A549 (cell line): ENCODE data around the gene HSD11B1. TPM values are rescaled to one million over a fixed set of nuclear protein-coding genes. Genes with fewer than 3 reads are reported as not detected.

Experiments
- ATAC-seq, 2 experiments: fragments of 200-7000 bp in 1 of 2; fragments of >200 bp in 1 of 2; cut with Nextera tagmentation in 1 of 2; cut with Tn5 transposase in 1 of 2; 3 replicates each; pipeline versions ENCODE4 v1.8.0 to v1.9.1; 2018 to 2020; ENCODE audit warnings: mild to moderate bottlenecking in 1 of 2, moderate library complexity in 1 of 2
- CTCF ChIA-PET: fragments of 300-600 bp; sonication (Branson Sonifier 250); formaldehyde crosslinking; extraction: SDS; loops from one replicate; lab custom pipeline; 2021; ENCODE audit warnings: antibody characterized with exemption, inconsistent platforms; lab: Yijun Ruan, JAX
- POLR2A ChIA-PET: fragments of 350-600 bp; formaldehyde crosslinking; extraction: SDS; loops from one replicate; lab custom pipeline; 2021; ENCODE audit warnings: antibody characterized with exemption, inconsistent platforms; lab: Yijun Ruan, JAX
- DNase-seq, 2 experiments: peaks; one replicate each; pipeline versions ENCODE4 v3.0.0 to v3.0.0-alpha.2; 2011 to 2016; ENCODE audit warnings: low read depth in 1 of 2, low spot score in 1 of 2
- FAIRE-seq: peaks from 2 replicates; lab custom pipeline; 2011; peaks lifted over from hg19 to GRCh38; lab: Jason Lieb, UNC
- H3K27ac ChIP-seq, 2 experiments: fragments of >200 bp; sonication (Bioruptor Twin); formaldehyde crosslinking; 3 replicates each; pipeline ENCODE4 v1.5.1; 2016 to 2017
- H3K4me1 ChIP-seq: fragments of >200 bp; sonication (Bioruptor Twin); formaldehyde crosslinking; 3 replicates; pipeline ENCODE4 v1.6.1; 2016
- H3K4me2 ChIP-seq: fragments of >200 bp; sonication (Bioruptor Twin); formaldehyde crosslinking; 3 replicates; pipeline ENCODE4 v1.6.1; 2016
- H3K4me3 ChIP-seq: fragments of >200 bp; sonication (Bioruptor Twin); formaldehyde crosslinking; 3 replicates; pipeline ENCODE4 v1.5.1; 2016
- H3K9me3 ChIP-seq: fragments of >200 bp; sonication (Bioruptor Twin); formaldehyde crosslinking; 3 replicates; pipeline ENCODE4 v1.6.1; 2016
- BCL3 ChIP-seq: fragments of >200 bp; sonication (Bioruptor Twin); formaldehyde crosslinking; IDR thresholded peaks from 3 replicates; pipeline ENCODE4 v1.6.1; 2016
- CBX2 ChIP-seq: fragments of 200-600 bp; sonication (generic); IDR thresholded peaks from 2 replicates; pipeline ENCODE4 v1.6.1; 2016; ENCODE audit warnings: low read depth, mild to moderate bottlenecking, borderline replicate concordance
- CEBPB ChIP-seq, 2 experiments: fragments of >200 bp in 1 of 2; sonication (Bioruptor Twin) in 1 of 2; formaldehyde crosslinking in 1 of 2; IDR thresholded peaks; 2 replicates each; pipeline ENCODE4 v1.6.1; 2012 to 2016
- E2F6 ChIP-seq: IDR thresholded peaks from 2 replicates; pipeline ENCODE4 v1.6.1; 2012; ENCODE audit warnings: low read depth, borderline replicate concordance
- EHMT2 ChIP-seq: fragments of 200-600 bp; sonication (generic); IDR thresholded peaks from 2 replicates; pipeline ENCODE4 v1.6.1; 2016; ENCODE audit warnings: antibody characterized with exemption, low read depth, mild to moderate bottlenecking, moderate library complexity
- EP300 ChIP-seq, 2 experiments: fragments of >200 bp; sonication (Bioruptor Twin); formaldehyde crosslinking; IDR thresholded peaks; 2 replicates in 1 of 2; 3 replicates in 1 of 2; pipeline ENCODE4 v1.6.1; 2016 to 2017
- FOSL2 ChIP-seq, 2 experiments: fragments of 450-650 bp in 1 of 2; fragments of >200 bp in 1 of 2; sonication (Bioruptor Twin) in 1 of 2; formaldehyde crosslinking; IDR thresholded peaks; 2 replicates each; pipeline versions ENCODE4 v1.5.0 to v1.6.1; 2016 to 2020; ENCODE audit warnings: mild to moderate bottlenecking in 1 of 2, moderate library complexity in 1 of 2
- FOXS1 ChIP-seq: fragments of 250-450 bp; sonication (Bioruptor Pico); IDR thresholded peaks from 2 replicates; pipeline ENCODE4 v1.5.0; 2020; ENCODE audit warnings: mild to moderate bottlenecking, moderate library complexity
- GATA3 ChIP-seq: IDR thresholded peaks from 2 replicates; pipeline ENCODE4 v1.6.1; 2012; ENCODE audit warnings: borderline replicate concordance
- HDAC2 ChIP-seq: fragments of 200-600 bp; sonication (generic); IDR thresholded peaks from 2 replicates; pipeline ENCODE4 v1.6.1; 2016
- HEYL ChIP-seq: fragments of 250-450 bp; sonication (Bioruptor Pico); IDR thresholded peaks from 2 replicates; pipeline ENCODE4 v1.8.0; 2021; ENCODE audit warnings: mild to moderate bottlenecking, moderate library complexity
- HMGXB4 ChIP-seq: fragments of 250-450 bp; sonication (Bioruptor Pico); IDR thresholded peaks from 2 replicates; pipeline ENCODE4 v1.5.0; 2021; ENCODE audit warnings: mild to moderate bottlenecking, moderate library complexity, borderline replicate concordance
- HOXA7 ChIP-seq: fragments of 250-450 bp; sonication (Bioruptor Pico); IDR thresholded peaks from 2 replicates; pipeline ENCODE4 v1.5.0; 2020; ENCODE audit warnings: mild to moderate bottlenecking, moderate library complexity
- HOXB13 ChIP-seq: fragments of 250-450 bp; sonication (Bioruptor Pico); IDR thresholded peaks from 2 replicates; pipeline ENCODE4 v1.5.0; 2020; ENCODE audit warnings: low read depth, mild to moderate bottlenecking, moderate library complexity
- KDM5A ChIP-seq: fragments of 200-600 bp; sonication (generic); IDR thresholded peaks from 2 replicates; pipeline ENCODE4 v1.6.1; 2016; ENCODE audit warnings: antibody characterized with exemption, mild to moderate bottlenecking
- MYC ChIP-seq: IDR thresholded peaks from 2 replicates; pipeline ENCODE4 v1.6.1; 2012; ENCODE audit warnings: mild to moderate bottlenecking, inconsistent platforms, low read length, improper control_type of control experiment, borderline replicate concordance
- NFE2L2 ChIP-seq: fragments of 150-350 bp; conservative IDR thresholded peaks from 2 replicates; pipeline ENCODE4 v1.6.1; 2014; ENCODE audit warnings: low read length
- NPAS2 ChIP-seq: fragments of 250-450 bp; sonication (Bioruptor Pico); IDR thresholded peaks from 2 replicates; pipeline ENCODE4 v1.8.0; 2022; ENCODE audit warnings: mild to moderate bottlenecking, moderate library complexity, borderline replicate concordance
- PHF8 ChIP-seq: fragments of 200-600 bp; sonication (generic); IDR thresholded peaks from 2 replicates; pipeline ENCODE4 v1.6.1; 2016; ENCODE audit warnings: low read depth, mild to moderate bottlenecking, antibody characterized with exemption, moderate library complexity, borderline replicate concordance
- POLR2A ChIP-seq: IDR thresholded peaks from 2 replicates; pipeline ENCODE4 v1.6.1; 2012; ENCODE audit warnings: mild to moderate bottlenecking, low read length
- RAD21 ChIP-seq, 2 experiments: fragments of >200 bp in 1 of 2; sonication (Bioruptor Twin) in 1 of 2; formaldehyde crosslinking in 1 of 2; IDR thresholded peaks in 1 of 2; conservative IDR thresholded peaks in 1 of 2; 2 replicates in 1 of 2; 3 replicates in 1 of 2; pipeline ENCODE4 v1.6.1; 2012 to 2018; ENCODE audit warnings: inconsistent platforms in 1 of 2
- REST ChIP-seq: fragments of 200-600 bp; sonication (generic); IDR thresholded peaks from 2 replicates; pipeline ENCODE4 v1.6.1; 2016; ENCODE audit warnings: antibody characterized with exemption, mild to moderate bottlenecking, moderate library complexity
- SMC3 ChIP-seq: fragments of >200 bp; sonication (Bioruptor Twin); formaldehyde crosslinking; IDR thresholded peaks from 3 replicates; pipeline ENCODE4 v1.6.1; 2018; ENCODE audit warnings: inconsistent platforms
- TP53 ChIP-seq: fragments of 250-450 bp; sonication (Bioruptor Pico); IDR thresholded peaks from 2 replicates; pipeline ENCODE4 v1.5.0; 2021; ENCODE audit warnings: mild to moderate bottlenecking, moderate library complexity
- USF2 ChIP-seq: fragments of 450-650 bp; IDR thresholded peaks from 2 replicates; pipeline ENCODE4 v1.6.1; 2014; ENCODE audit warnings: antibody characterized with exemption
- WGBS: methylation state at CpG from one replicate; pipeline ENCODE4 v1.1.6; 2017; ENCODE audit errors: missing lambda C conversion rate; 5-methylcytosine and 5-hydroxymethylcytosine counted together
- polyA plus RNA-seq, 4 experiments: library from polyadenylated mRNA; depleted of rRNA in 3 of 4; stranded (reverse); fragments of >200 nt; fragmentation: RNase III in 1 of 4; extraction: RNeasy Plus Mini Kit Qiagen cat#74134 plus additional on column Dnase treatment in 1 of 4; gene quantifications; 2 replicates in 3 of 4; 3 replicates in 1 of 4; pipeline ENCODE4 v1.2.3, GENCODE V29; 2011 to 2017

HSD11B1 gene
- polyA plus RNA-seq, 2 of the 4 experiments (the other 2 are of a cell fraction) = not detected

GRCh38 chr1:209723756-209724693 lies 19.4 kb downstream of the HSD11B1 start:
- no peaks in the 10 kb centered on the region for H3K9me3 ChIP-seq
- ChIA-PET POLR2A (no interaction called here), CTCF (interaction anchor here (0.7 to 2.1 kb wide), 7 partner anchors 10 to 587 kb away, joined by 3 to 9 read pairs (median 3); no protein-coding TSS in a partner anchor)
- no peak for FAIRE-seq
- H3K4me1 ChIP-seq = no peaks in the 10 kb centered on the region
- TF ChIP-seq EP300 (IDR thresholded peaks at IDR 0.05) (no peak), REST (no peak), FOSL2 (IDR thresholded peaks at IDR 0.05) (no peak), FOSL2 (CRISPR knock-in tag; IDR thresholded peaks at IDR 0.05) (no peak), USF2 (no peak), HOXA7 (CRISPR knock-in tag) (no peak), NFE2L2 (no peak), SMC3 (no peak), GATA3 (no peak), HMGXB4 (no peak)
- no peak overlapping the region for H3K4me3 ChIP-seq
- WGBS = 16% methylated on average over 3 of the region's 3 CpGs
- no peak overlapping the region for H3K27ac ChIP-seq
- no peak for DNase-seq
- ATAC-seq = no peak
- H3K4me2 ChIP-seq = no peak overlapping the region

GRCh38 chr1:209727286-209727685 lies 22.6 kb downstream of the HSD11B1 start:
- POLR2A ChIA-PET = no interaction called here
- FAIRE-seq = no peak
- no peak for ATAC-seq
- CTCF ChIA-PET = interaction anchor here (0.9 to 2.2 kb wide), 4 partner anchors 21 to 143 kb away, joined by 3 to 10 read pairs (median 6); partner anchors contain the start of gene CAMK1G
- H3K27ac ChIP-seq = no peak overlapping the region
- 18% methylated on average over 2 of the region's 2 CpGs for WGBS
- H3K4me2 ChIP-seq = no peak overlapping the region
- no peak for TF ChIP-seq POLR2A
- no peak for TF ChIP-seq TP53 (CRISPR knock-in tag)
- TF ChIP-seq MYC = no peak
- no peak for TF ChIP-seq HOXB13 (CRISPR knock-in tag)
- TF ChIP-seq RAD21 (conservative IDR thresholded peaks at IDR 0.05 in 1 of 2, IDR thresholded peaks at IDR 0.05 in 1 of 2) = no peak
- TF ChIP-seq HDAC2 = no peak
- no peak for TF ChIP-seq EHMT2
- no peak for TF ChIP-seq KDM5A
- TF ChIP-seq E2F6 = no peak
- TF ChIP-seq BCL3 = no peak
- no peak for TF ChIP-seq CBX2
- no peak for TF ChIP-seq PHF8
- no peak for TF ChIP-seq FOXS1
- no peak for TF ChIP-seq FOSL2 (IDR thresholded peaks at IDR 0.05)
- TF ChIP-seq FOSL2 (CRISPR knock-in tag; IDR thresholded peaks at IDR 0.05) = no peak
- TF ChIP-seq HEYL (CRISPR knock-in tag) = no peak
- TF ChIP-seq EP300 (IDR thresholded peaks at IDR 0.05) = no peak
- no peak for TF ChIP-seq NPAS2
- TF ChIP-seq CEBPB (IDR thresholded peaks at IDR 0.05) = no peak
- H3K9me3 ChIP-seq = no peaks in the 10 kb centered on the region
- DNase-seq = no peak
- H3K4me1 ChIP-seq = no peaks in the 10 kb centered on the region
- H3K4me3 ChIP-seq = no peak overlapping the region
